Measurements from ENCODE around the gene COL5A2.

Gene COL5A2

DNA sequence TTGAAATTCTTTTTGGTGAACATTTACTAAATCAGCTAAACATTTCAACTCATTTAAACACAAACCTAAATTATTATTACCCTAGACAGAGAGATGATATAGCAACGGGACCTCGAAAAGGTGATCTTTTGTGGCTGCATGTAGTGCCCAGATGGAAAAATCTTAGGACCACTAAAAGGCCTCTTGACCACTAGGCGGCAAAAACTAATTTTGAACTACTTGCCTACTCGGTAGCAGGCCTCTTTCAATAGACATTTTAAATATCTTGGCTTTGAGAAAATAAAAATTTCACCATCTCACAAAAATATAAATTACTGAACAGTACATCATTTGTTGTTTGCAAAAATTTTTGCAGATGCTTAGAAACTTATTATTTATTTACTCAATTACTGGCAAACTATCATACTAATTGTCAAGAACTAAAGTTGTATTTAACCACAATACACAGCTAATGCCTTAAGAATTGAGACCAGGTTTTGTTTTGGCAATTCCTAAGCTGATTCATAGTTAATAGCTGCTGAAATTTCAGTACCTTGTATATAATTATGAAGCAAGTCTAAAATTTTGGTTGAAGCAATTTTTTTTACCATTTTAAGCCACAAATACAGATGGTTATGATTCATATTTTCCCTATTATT, 196.0 kb downstream of the COL5A2 start:
- DNase-seq, result peak; percentile 21
